Nucleus accumbens (tissue), 56 donors: Measurements from ENCODE around the gene SUN5.

Experiments
- DNase-seq, 56 donors: peaks; one replicate each; lab custom pipeline; 2025; lab: John Stamatoyannopoulos, UW

Gene SUN5

GRCh38 chr20:32941155-32941885, 62.9 kb downstream of the SUN5 start:
- DNase-seq: no peak

GRCh38 chr20:32934580-32934979, 69.7 kb downstream of the SUN5 start:
- no peak for DNase-seq
